HG03175 (cell line): ENCODE measurements around the gene METAP2.
"Not testable (repeated sequence)": the region's sequence is repeated elsewhere in the genome, so short reads cannot be mapped to it uniquely, and the experiment has no call there.

Experiments
- ATAC-seq: cut with Tn5 transposase; IDR thresholded peaks from one replicate; pipeline ENCODE4 v1.9.1; 2021; ENCODE audit warnings: mild to moderate bottlenecking, moderate library complexity; ENCODE audit not compliant: unreplicated experiment

Gene METAP2

DNA sequence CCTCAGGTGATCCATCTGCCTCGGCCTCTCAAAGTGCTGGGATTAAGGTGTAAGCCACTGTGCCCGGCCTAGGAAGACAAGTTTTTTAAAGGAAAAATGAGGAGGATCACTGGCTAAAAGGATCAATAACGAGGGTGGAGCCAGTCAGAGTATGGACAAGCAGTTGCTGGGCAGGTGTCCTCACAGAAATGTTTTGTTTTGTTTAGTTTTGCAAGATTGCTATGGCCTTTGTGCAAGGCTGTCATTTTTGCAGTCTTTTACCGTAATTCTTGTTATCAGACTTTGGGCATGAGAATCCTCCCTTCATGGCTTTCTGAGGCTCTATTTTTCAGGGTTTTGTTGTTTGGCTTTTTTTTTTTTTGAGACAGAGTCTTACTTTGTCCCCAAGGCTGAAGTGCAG is 11.9 kb upstream of the METAP2 start:
- ATAC-seq = no peak

- no peak for ATAC-seq
Observed at GRCh38 chr12:95462551-95462950, 11.4 kb upstream of the METAP2 start.

DNA sequence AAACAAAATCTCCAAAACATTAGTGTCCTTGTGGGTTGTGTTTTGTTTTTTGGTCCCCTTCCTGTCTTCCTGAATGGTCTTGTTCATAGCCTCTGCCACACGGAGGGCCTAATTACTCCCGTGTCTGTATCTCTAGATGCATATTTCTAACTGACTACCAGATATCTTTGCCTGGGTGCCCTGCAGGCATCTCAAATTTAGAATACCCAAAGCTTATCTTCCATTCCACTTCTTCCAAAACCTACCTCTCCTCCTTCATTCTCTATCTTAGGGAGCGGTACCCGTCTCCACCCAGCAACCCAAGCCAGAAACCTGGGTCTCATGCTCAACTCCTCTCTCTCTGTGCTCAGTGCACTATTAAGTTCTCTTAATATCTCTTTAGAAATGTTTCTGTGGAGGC is 10.9 kb upstream of the METAP2 start:
- ATAC-seq = no peak

DNA sequence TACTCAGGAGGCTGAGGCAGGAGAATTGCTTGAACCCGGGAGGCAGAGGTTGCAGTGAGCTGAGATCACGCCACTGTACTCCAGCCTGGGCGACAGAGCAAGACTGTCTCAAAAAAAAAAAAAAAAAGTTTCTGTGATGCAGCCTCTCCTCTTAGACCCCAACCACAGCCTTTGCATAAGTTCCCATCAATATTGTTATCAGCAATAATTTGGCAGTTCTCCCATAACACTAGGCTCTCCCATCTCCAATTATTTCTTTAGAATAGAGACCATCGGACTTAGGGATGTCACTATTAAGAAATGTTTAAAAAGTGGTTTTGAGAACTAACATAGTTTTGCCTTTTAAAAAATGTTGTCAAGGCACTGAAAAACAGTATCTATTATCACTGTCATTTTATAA is 10.2 kb upstream of the METAP2 start:
- ATAC-seq = not testable (repeated sequence)

- ATAC-seq = no peak
Observed at GRCh38 chr12:95465275-95465674, 8.7 kb upstream of the METAP2 start.

DNA sequence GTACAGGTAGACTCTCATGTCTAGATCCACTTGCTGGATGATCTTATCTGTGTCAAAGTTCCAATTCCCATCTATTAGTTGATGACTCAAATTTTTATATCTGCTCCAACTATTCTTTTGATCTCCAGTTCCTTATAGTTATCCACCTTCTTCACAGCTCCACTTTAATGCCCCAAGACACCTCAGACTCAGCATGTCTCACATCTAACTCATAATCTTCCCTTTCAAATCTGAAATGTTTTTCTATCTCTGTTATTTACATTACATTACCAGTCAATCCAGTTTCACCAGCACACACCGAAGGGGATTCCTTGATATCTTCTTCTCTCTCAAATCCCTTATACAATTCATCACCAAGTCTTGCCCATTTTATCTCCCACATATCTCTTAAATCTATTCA is 3.7 kb upstream of the METAP2 start:
- no peak for ATAC-seq

- ATAC-seq = peak; percentile 34
Observed at GRCh38 chr12:95473231-95473883, 595 bp upstream of the METAP2 start.

DNA sequence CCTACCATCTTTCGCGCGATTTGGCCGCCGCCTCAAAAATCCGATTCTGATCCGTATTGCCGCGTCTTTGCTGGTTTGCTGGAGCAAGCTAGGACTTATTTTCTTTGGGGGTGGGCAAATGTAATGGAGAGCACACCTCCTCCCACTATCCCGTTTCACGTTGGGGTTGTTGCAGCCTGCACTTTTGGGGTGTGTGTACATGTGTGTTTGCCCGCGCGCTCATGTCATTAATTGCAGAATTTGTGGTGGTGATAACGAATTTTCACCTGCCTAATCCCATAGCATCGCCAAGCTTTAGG is 657 bp downstream of the METAP2 start:
- no peak for ATAC-seq

DNA sequence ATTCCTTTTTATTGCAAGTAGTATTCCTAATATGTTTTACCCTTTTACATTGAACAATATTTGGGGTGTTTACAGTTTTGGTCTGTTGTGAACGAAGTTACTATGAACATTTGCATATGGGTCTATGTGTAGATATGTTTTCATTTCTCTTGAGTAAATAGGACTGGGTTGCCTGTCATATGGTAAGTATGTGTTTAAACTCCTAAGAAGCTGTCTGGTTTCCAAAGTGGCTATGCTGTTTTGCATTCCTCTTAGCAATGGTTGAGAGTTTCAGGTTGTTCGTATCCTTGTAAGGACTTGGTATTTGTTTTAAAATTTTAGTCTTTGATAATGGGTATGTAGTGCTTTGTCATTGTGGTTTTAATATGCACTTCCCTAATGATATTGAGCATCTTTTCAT is 6.3 kb downstream of the METAP2 start:
- ATAC-seq = peak; percentile 47

DNA sequence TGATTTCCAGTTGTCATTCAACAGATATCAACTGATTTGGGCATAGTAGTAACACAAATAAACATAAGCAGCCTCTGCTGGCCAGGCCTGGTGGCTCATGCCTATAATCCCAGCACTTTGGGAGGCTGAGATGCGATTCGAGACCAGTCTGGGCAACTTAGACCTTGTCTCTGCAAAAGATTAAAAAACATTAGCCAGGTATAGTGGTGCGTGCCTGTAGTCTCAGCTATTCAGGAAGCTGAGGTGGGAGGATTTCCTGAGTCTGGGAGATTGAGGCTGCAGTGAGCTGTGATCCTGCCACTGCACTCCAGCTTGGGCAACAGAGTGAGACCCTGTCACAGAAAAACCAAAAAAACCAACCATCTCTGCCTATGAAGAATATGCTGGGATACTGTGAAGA is 7.1 kb downstream of the METAP2 start:
- ATAC-seq = no peak

DNA sequence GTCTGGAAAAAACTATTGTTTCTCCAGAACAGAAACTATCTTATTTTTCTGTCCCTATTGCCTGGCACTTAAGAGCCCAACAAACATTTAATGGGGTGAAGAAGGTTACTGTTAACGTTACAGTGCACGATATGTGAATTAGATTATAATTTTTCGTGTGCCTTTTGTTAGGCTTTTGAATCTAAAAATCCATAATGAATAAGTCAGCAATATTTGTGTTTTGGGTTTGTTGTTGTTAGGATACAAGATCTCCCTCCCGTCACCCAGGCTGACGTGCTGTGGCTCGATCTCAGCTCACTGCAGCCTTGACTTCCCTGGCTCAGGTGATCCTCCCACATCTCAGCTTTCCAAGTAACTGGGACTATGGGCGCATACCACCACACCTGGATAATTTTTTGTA is 7.9 kb downstream of the METAP2 start:
- ATAC-seq = no peak

- not testable (repeated sequence) for ATAC-seq
Observed at GRCh38 chr12:95482564-95482963, 8.6 kb downstream of the METAP2 start.

- ATAC-seq = no peak
Observed at GRCh38 chr12:95484524-95484923, 10.6 kb downstream of the METAP2 start.

DNA sequence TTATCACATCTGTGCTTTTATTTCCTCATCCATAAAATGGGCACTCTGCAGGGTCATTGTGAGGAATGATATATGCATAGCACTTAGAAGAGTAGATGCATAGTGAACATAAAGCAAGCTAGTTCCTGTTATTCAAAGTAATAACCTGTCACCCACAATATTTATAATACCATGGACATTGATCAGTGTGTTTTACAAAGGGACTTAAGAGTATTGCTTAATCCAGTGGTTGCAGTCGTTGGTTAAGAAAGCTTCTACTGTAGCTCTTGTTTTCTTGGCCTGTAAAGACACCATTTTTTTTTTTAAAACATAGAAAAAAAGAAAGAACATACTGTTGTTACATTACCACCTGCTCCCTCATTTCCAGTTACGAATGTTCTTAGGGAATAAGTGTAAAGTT is 13.1 kb downstream of the METAP2 start:
- no peak for ATAC-seq

- no peak for ATAC-seq
Observed at GRCh38 chr12:95492462-95492861, 18.5 kb downstream of the METAP2 start.

- ATAC-seq = no peak
Observed at GRCh38 chr12:95494888-95495287, 20.9 kb downstream of the METAP2 start.

DNA sequence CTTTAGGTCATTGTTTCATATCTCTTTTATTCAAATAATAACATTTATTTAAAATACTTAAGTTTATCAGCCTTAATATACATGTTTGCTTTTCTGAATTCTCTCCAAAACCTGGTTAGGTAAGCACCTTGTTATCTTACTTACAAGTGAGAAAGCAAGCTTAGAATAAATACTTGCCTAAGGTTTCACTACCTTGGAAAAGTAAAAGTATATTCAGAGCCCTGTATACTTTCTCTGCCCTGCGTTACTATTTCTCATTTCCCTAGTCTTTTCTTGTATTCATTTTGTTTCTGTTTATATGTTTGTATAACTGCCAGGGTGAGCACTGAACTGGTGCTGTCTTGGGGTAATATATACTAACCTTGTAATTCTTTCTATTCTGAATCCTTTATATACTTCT is 21.5 kb downstream of the METAP2 start:
- no peak for ATAC-seq

DNA sequence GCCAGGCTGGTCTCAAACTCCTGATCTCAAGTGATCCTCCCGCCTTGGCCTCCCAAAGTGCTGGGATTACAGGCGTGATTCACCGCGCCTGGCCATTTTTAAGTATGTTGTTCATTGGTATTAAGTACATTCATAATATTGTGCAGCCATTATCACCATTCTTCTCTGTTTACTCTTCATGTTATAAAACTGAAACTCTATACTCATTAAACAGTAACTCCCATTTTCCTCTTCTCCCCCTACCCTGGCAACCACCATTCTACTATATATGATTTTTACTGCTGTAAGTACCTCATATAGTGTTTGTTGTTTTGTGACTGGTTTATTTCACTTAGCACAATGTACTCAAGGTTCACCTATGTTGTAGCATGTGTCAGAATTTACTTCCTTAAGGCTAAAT is 23.1 kb downstream of the METAP2 start:
- ATAC-seq = no peak

DNA sequence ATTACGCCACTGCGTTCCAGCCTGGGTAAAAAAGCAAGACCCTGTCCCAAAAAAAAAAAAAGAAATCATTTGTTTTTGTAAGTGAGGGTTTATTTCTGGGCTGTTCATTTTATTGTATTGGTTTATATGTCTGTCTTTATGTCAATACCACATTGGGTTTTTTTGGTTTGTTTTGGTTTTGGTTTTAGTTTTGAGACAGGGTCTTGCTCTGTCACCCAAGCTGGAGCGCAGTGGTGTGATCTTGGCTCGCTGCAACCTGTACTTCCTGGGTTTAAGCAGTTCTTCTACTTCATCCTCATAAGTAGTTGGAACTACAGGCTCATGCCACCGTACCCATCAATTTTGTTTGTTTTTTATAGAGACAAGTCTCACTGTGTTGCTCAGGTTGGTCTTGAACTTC is 25.0 kb downstream of the METAP2 start:
- no peak for ATAC-seq

- ATAC-seq = no peak
Observed at GRCh38 chr12:95499772-95500171, 25.8 kb downstream of the METAP2 start.

- ATAC-seq = no peak
Observed at GRCh38 chr12:95504140-95504539, 30.2 kb downstream of the METAP2 start.

DNA sequence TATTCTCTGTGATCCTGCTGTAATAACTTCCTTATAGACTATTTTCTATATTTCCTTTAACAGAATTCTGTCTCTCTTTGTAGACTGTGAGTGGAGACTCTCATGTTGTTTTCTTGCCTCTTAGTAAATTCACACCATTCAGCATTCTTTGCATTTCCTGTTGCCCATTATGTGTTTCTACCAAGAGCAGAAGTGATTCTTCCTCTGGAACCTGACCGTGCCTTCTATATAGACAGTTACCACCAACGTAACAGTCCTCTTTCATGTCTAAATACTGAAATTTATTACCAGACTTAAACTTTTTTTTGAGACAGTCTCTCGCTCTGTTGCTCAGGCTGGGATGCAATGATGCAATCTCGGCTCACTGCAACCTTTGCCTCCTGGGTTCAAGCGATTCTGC is 31.1 kb downstream of the METAP2 start:
- ATAC-seq = no peak

DNA sequence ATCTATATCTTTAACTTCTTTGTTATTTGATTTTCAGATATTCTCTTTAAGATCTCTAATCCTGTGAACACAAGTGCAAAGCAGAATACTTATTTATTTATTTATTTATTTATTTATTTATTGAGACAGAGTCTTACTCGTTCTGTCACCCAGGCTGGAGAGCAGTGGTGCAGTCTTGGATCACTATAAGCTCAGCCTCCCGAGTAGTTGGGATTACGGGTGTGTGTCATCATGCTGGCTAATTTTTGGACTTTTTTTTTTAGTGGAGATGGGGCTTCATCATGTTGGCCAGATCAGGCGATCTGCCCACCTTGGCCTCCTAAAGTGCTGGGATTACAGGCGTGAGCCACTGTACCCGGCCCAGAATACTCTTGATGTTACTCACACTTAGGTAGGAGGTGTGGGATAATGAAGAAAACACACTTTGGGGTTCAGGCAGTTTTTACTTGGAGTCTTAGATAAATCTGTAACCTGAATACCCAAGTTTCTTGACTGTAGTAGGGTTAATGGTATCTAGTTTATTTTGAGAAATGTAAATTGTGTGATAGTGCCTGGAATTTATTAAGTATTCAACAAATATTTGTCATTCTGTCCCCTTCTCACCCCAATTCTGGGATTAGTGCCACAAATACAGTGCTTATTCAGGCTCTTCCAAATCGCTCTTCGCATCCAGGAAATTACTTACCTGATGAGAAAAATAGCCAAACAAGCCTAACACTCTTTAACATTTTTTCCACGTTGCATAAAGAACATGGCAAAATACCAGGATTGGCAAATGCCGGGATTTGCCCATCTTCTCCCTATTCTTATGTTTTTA is 33.0 kb downstream of the METAP2 start:
- ATAC-seq = no peak
